ENCODE data around the gene C2CD5. TPM values are rescaled to one million over a fixed set of nuclear protein-coding genes. Genes with fewer than 3 reads are reported as not detected.

Gene C2CD5
- total RNA-seq, 1 experiment from 2014 or later: 22.9 TPM

DNA sequence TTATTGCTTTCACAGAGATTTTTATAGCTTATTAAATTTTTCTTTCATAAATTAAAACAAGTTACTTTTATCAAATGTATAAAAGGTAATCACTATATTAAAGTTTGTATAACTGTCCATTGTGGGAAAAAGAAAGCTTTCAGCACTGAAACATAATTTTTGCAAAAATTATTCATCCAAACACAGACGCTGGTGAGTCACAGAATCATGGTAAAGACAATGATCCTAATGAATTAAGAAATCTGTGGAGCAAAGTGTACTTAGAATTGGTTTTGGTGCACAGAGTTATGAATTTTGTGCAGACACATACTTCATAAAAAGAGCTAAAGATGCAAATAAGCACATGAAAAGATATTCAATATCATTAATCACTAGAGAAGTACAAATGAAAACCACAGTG is 31.7 kb upstream of the C2CD5 start:
- Histone ChIP-seq H3K36me3 (ENCODE audit: control insufficient read depth in 1 of 2, insufficient read depth in 2 of 2, low read length in 2 of 2) (no peaks in the 10 kb centered on the region), H2AFZ (ENCODE audit: low read depth, low read length, poor library complexity, severe bottlenecking) (no peak overlapping the region), H3K9ac (ENCODE audit: low read length) (no peak overlapping the region), H3K4me3 (replicated peaks in 1 of 2; ENCODE audit: low read depth in 1 of 2, low read length in 2 of 2) (no peak overlapping the region), H3K79me2 (ENCODE audit: insufficient read depth, low read length) (no peaks in the 10 kb centered on the region), H3K4me1 (ENCODE audit: control insufficient read depth in 1 of 2, insufficient read depth in 2 of 2, low read length in 2 of 2) (no peaks in the 10 kb centered on the region), H3K27me3 (ENCODE audit: insufficient read depth, low read length) (no peaks in the 10 kb centered on the region), H4K20me1 (ENCODE audit: insufficient read depth) (no peaks in the 10 kb centered on the region), H3K4me2 (ENCODE audit: low read length) (no peak overlapping the region), H3K9me3 (ENCODE audit: control insufficient read depth in 1 of 2, insufficient read depth in 1 of 2, low read depth in 1 of 2, low read length in 2 of 2) (no peaks in the 10 kb centered on the region; a peak in 1 of 4 replicates), H3K27ac (ENCODE audit: low read depth, low read length) (no peak overlapping the region), H3K9me2 (ENCODE audit: insufficient read depth) (no peaks in the 10 kb centered on the region)
- POLR2A ChIA-PET: no interaction called here
- CTCF ChIA-PET: no interaction called here
- ATAC-seq (no peak), DNase-seq (ENCODE audit: low read depth, low spot score) (no peak)
- RAD21 ChIA-PET (ENCODE audit: low non-redundant PET in 1 of 2, low total read pairs in 2 of 2, uncharacterized antibody in 2 of 2, unreplicated experiment in 2 of 2): interaction anchor here in 1 of 2 experiments (0.6 kb wide), 1 partner anchor 9 kb away, joined by 3 read pairs; no protein-coding TSS in a partner anchor
- intact Hi-C loops (cut with micrococcal nuclease): no loop called here
- TF ChIP-seq, protein P1, sequence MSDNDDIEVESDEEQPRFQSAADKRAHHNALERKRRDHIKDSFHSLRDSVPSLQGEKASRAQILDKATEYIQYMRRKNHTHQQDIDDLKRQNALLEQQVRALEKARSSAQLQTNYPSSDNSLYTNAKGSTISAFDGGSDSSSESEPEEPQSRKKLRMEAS (IDR thresholded peaks at IDR 0.05): no peak
- TF ChIP-seq FOSL1 (IDR thresholded peaks at IDR 0.05; ENCODE audit: low read depth) (no peak), ZFX (IDR thresholded peaks at IDR 0.05) (no peak), EZH2 (IDR thresholded peaks at IDR 0.05) (no peak), POLR2AphosphoS5 (IDR thresholded peaks at IDR 0.05; ENCODE audit: low read depth, low read length) (no peak), ZNF274 (IDR thresholded peaks at IDR 0.05; ENCODE audit: low read depth, low read length) (no peak), EZH2phosphoT487 (IDR thresholded peaks at IDR 0.05; ENCODE audit: borderline replicate concordance) (no peak), YY1 (IDR thresholded peaks at IDR 0.05; ENCODE audit: extremely low read depth, insufficient replicate concordance, low read depth, low read length) (no peak)
- TF ChIP-seq, protein P2, sequence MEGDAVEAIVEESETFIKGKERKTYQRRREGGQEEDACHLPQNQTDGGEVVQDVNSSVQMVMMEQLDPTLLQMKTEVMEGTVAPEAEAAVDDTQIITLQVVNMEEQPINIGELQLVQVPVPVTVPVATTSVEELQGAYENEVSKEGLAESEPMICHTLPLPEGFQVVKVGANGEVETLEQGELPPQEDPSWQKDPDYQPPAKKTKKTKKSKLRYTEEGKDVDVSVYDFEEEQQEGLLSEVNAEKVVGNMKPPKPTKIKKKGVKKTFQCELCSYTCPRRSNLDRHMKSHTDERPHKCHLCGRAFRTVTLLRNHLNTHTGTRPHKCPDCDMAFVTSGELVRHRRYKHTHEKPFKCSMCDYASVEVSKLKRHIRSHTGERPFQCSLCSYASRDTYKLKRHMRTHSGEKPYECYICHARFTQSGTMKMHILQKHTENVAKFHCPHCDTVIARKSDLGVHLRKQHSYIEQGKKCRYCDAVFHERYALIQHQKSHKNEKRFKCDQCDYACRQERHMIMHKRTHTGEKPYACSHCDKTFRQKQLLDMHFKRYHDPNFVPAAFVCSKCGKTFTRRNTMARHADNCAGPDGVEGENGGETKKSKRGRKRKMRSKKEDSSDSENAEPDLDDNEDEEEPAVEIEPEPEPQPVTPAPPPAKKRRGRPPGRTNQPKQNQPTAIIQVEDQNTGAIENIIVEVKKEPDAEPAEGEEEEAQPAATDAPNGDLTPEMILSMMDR (IDR thresholded peaks at IDR 0.05 in 2 of 3, conservative IDR thresholded peaks at IDR 0.05 in 1 of 3; ENCODE audit: borderline replicate concordance in 1 of 3, insufficient read depth in 1 of 3, low read depth in 2 of 3, low read length in 2 of 3): no peak
- no TSS peak for BruUV-seq (replicated peaks)
